Keratinocyte (primary cell): Measurements from ENCODE around the gene TGFB1I1. TPM values are rescaled to one million over a fixed set of nuclear protein-coding genes. Genes with fewer than 3 reads are reported as not detected.

Source experiments
- DNase-seq: peaks from one replicate; pipeline ENCODE4 v3.0.0-alpha.2; 2011; ENCODE audit warnings: low read depth, missing footprints, low spot score
- FAIRE-seq: peaks from 2 replicates; lab custom pipeline; 2011; peaks lifted over from hg19 to GRCh38; lab: Jason Lieb, UNC
- H2AFZ ChIP-seq: 2 replicates; pipeline ENCODE4 v1.6.0; 2012; ENCODE audit warnings: low read length, control low read depth, inconsistent platforms; ENCODE audit not compliant: control insufficient read depth
- H3K27ac ChIP-seq: 2 replicates; pipeline ENCODE4 v1.5.1; 2011; ENCODE audit warnings: low read length; ENCODE audit not compliant: control insufficient read depth, insufficient read depth
- H3K27me3 ChIP-seq: 3 replicates; pipeline ENCODE4 v1.6.0; 2011; ENCODE audit warnings: low read length; ENCODE audit not compliant: control insufficient read depth, insufficient read depth; ENCODE audit errors: extremely low read depth
- H3K36me3 ChIP-seq, 2 experiments: 2 replicates in 1 of 2; 3 replicates in 1 of 2; pipeline ENCODE4 v1.5.1; 2011; ENCODE audit warnings: low read length in 2 of 2, mild to moderate bottlenecking in 1 of 2; ENCODE audit not compliant: control insufficient read depth in 2 of 2, insufficient read depth in 2 of 2; ENCODE audit errors: extremely low read depth in 1 of 2
- H3K4me1 ChIP-seq: 3 replicates; pipeline ENCODE4 v1.5.1; 2011; ENCODE audit warnings: low read length; ENCODE audit not compliant: control insufficient read depth, insufficient read depth; ENCODE audit errors: extremely low read depth
- H3K4me2 ChIP-seq: 3 replicates; pipeline ENCODE4 v1.6.0; 2011; ENCODE audit warnings: low read depth, low read length; ENCODE audit not compliant: control insufficient read depth, insufficient read depth; ENCODE audit errors: extremely low read depth
- H3K4me3 ChIP-seq, 3 experiments: fragments of 200-600 bp in 1 of 3; sonication (generic) in 1 of 3; 2 replicates in 2 of 3; 3 replicates in 1 of 3; pipeline ENCODE4 v1.5.1; 2011 to 2016; ENCODE audit warnings: low read length in 3 of 3, mild to moderate bottlenecking in 3 of 3, control low read depth in 2 of 3, inconsistent platforms in 1 of 3, low read depth in 1 of 3, mixed read lengths in 1 of 3, mixed run types in 1 of 3, moderate library complexity in 1 of 3; ENCODE audit not compliant: control insufficient read depth in 2 of 3, insufficient read depth in 2 of 3; ENCODE audit errors: extremely low read depth in 1 of 3
- H3K79me2 ChIP-seq: 2 replicates; pipeline ENCODE4 v1.6.0; 2012; ENCODE audit warnings: low read length; ENCODE audit not compliant: control insufficient read depth, insufficient read depth
- H3K9ac ChIP-seq: 3 replicates; pipeline ENCODE4 v1.6.0; 2011; ENCODE audit warnings: low read length; ENCODE audit not compliant: control insufficient read depth, insufficient read depth; ENCODE audit errors: extremely low read depth
- H3K9me1 ChIP-seq: 3 replicates; pipeline ENCODE4 v1.6.0; 2011; ENCODE audit warnings: low read length; ENCODE audit not compliant: control insufficient read depth, insufficient read depth; ENCODE audit errors: extremely low read depth
- H3K9me3 ChIP-seq: 2 replicates; pipeline ENCODE4 v1.5.1; 2012; ENCODE audit warnings: low read depth, low read length; ENCODE audit not compliant: control insufficient read depth
- H4K20me1 ChIP-seq: 3 replicates; pipeline ENCODE4 v1.6.0; 2011; ENCODE audit warnings: low read length; ENCODE audit not compliant: control insufficient read depth, insufficient read depth; ENCODE audit errors: extremely low read depth
- CTCF ChIP-seq, 3 experiments: IDR thresholded peaks in 1 of 3; conservative IDR thresholded peaks in 1 of 3; optimal IDR thresholded peaks in 1 of 3; 2 replicates in 2 of 3; 3 replicates in 1 of 3; pipeline versions ENCODE3 to v1.5.1; 2011; ENCODE audit warnings: low read length in 3 of 3, mild to moderate bottlenecking in 3 of 3, moderate library complexity in 2 of 3, control low read depth in 1 of 3, inconsistent platforms in 1 of 3; ENCODE audit not compliant: insufficient read depth in 2 of 3; ENCODE audit errors: extremely low read depth in 1 of 3
- EZH2 ChIP-seq: IDR thresholded peaks from one replicate; pipeline ENCODE4 v1.6.1; 2012; ENCODE audit warnings: inconsistent platforms, mild to moderate bottlenecking, low read length, moderate library complexity
- dilution Hi-C: fragments of 300-500 bp; cut with MboI; formaldehyde crosslinking; loops from one replicate; pipeline ENCODE4 v1.7.0; 2020; ENCODE audit warnings: low sequenced_read_pairs; ENCODE audit not compliant: extremely low pct_ligation_motif_present
- polyA plus RNA-seq, 5 experiments: library from polyadenylated mRNA; depleted of rRNA in 3 of 5; stranded (reverse) in 3 of 5; stranded (forward) in 1 of 5; unstranded in 1 of 5; fragments of >200 nt; gene quantifications; 1 replicate in 1 of 5; 2 replicates in 3 of 5; 3 replicates in 1 of 5; pipeline versions ENCODE4 v1.2.1 to v1.2.3, GENCODE V29; 2011 to 2012; ENCODE audit warnings: missing spikeins in 2 of 5, low read depth in 1 of 5, low replicate concordance in 1 of 5

TGFB1I1 gene
- polyA plus RNA-seq, 1 donor (not counting 4 experiments of a cell fraction or from before 2014, with no cell fraction given) = 3.7 TPM

- H2AFZ ChIP-seq = no peak overlapping the region
- peaks cover 2 to 15% of the 10 kb centered on the region in 2 experiments for H3K36me3 ChIP-seq
- dilution Hi-C loops = no loop called here
- H4K20me1 ChIP-seq = peaks cover 9% of the 10 kb centered on the region
- H3K4me3 ChIP-seq = peak overlapping the region in 2 of 3 experiments; percentile 95 to 96
- H3K79me2 ChIP-seq = peaks cover 40% of the 10 kb centered on the region
- H3K4me1 ChIP-seq = peaks cover 65% of the 10 kb centered on the region
- DNase-seq (no peak), FAIRE-seq (no peak)
- peak overlapping the region; percentile 94 for H3K9ac ChIP-seq
- no peak overlapping the region for H3K27ac ChIP-seq
- H3K9me1 ChIP-seq = peaks cover 6% of the 10 kb centered on the region
- H3K9me3 ChIP-seq = no peaks in the 10 kb centered on the region
- TF ChIP-seq CTCF (optimal IDR thresholded peaks at IDR 0.05 in 1 of 3, IDR thresholded peaks at IDR 0.05 in 1 of 3, conservative IDR thresholded peaks at IDR 0.05 in 1 of 3; ENCODE audit: extremely low read depth in 1 of 3, insufficient read depth in 2 of 3, low read length in 3 of 3) (no peak), EZH2 (no peak)
- peak overlapping the region; percentile 94 for H3K4me2 ChIP-seq
- no peaks in the 10 kb centered on the region for H3K27me3 ChIP-seq
Measured at GRCh38 chr16:31456988-31457360, 15.0 kb upstream of the TGFB1I1 start.

- Histone ChIP-seq H3K27me3 (no peaks in the 10 kb centered on the region), H3K4me1 (peaks cover 54% of the 10 kb centered on the region), H3K36me3 (peaks cover 7 to 24% of the 10 kb centered on the region in 2 experiments), H3K9me1 (peaks cover 6% of the 10 kb centered on the region), H3K9me3 (no peaks in the 10 kb centered on the region), H3K79me2 (peaks cover 40% of the 10 kb centered on the region), H3K9ac (peak overlapping the region; percentile 94), H4K20me1 (peaks cover 9% of the 10 kb centered on the region), H3K27ac (peak overlapping the region; percentile 99), H3K4me3 (peak overlapping the region; percentile 75 to 96 (median 95)), H3K4me2 (peak overlapping the region; percentile 94), H2AFZ (peak overlapping the region; percentile 96)
- no peak for TF ChIP-seq EZH2
- peak; percentile 1 to 45 (median 35) for TF ChIP-seq CTCF (optimal IDR thresholded peaks at IDR 0.05 in 1 of 3, IDR thresholded peaks at IDR 0.05 in 1 of 3, conservative IDR thresholded peaks at IDR 0.05 in 1 of 3; ENCODE audit: extremely low read depth in 1 of 3, insufficient read depth in 2 of 3, low read length in 3 of 3)
- dilution Hi-C loops = no loop called here
- FAIRE-seq = no peak
- DNase-seq = no peak
Measured at GRCh38 chr16:31458073-31458843, 13.7 kb upstream of the TGFB1I1 start.
